A204.1 (cell line): ENCODE data around the gene CDH9.
"Not testable (repeated sequence)": the region's sequence is repeated elsewhere in the genome, so short reads cannot be mapped to it uniquely, and the experiment has no call there.

ENCODE experiments used
- FAIRE-seq: peaks from 2 replicates; lab custom pipeline; 2012; peaks lifted over from hg19 to GRCh38; lab: Jason Lieb, UNC

The CDH9 gene

GRCh38 chr5:26945901-26946300 lies 92.5 kb downstream of the CDH9 start:
- FAIRE-seq = no peak

GRCh38 chr5:26942481-26942880 lies 95.9 kb downstream of the CDH9 start:
- no peak for FAIRE-seq

GRCh38 chr5:26940994-26941393 lies 97.4 kb downstream of the CDH9 start:
- no peak for FAIRE-seq

- FAIRE-seq = peak; percentile 49
These were observed 106.1 kb downstream of the CDH9 start for GRCh38 chr5:26932238-26932637.

- no peak for FAIRE-seq
These were observed 116.9 kb downstream of the CDH9 start for GRCh38 chr5:26921439-26921838.

GRCh38 chr5:26903469-26903868 lies 134.9 kb downstream of the CDH9 start:
- no peak for FAIRE-seq

GRCh38 chr5:26894719-26895263 lies 143.6 kb downstream of the CDH9 start:
- peak; percentile 39 for FAIRE-seq

- no peak for FAIRE-seq
These were observed 145.3 kb downstream of the CDH9 start for GRCh38 chr5:26893078-26893477.

- no peak for FAIRE-seq
These were observed 148.6 kb downstream of the CDH9 start for GRCh38 chr5:26889815-26890214.

- no peak for FAIRE-seq
These were observed 153.9 kb downstream of the CDH9 start for GRCh38 chr5:26884481-26884880.

- FAIRE-seq = no peak
These were observed 155.0 kb downstream of the CDH9 start for GRCh38 chr5:26883375-26883774.

- no peak for FAIRE-seq
These were observed 156.5 kb downstream of the CDH9 start for GRCh38 chr5:26881901-26882300.

GRCh38 chr5:26877154-26877553 lies 161.2 kb downstream of the CDH9 start:
- no peak for FAIRE-seq

- FAIRE-seq = no peak
These were observed 166.0 kb downstream of the CDH9 start for GRCh38 chr5:26872337-26872736.

- no peak for FAIRE-seq
These were observed 168.6 kb downstream of the CDH9 start for GRCh38 chr5:26869781-26870180.

GRCh38 chr5:26868504-26868903 lies 169.9 kb downstream of the CDH9 start:
- no peak for FAIRE-seq

GRCh38 chr5:26864061-26864460 lies 174.3 kb downstream of the CDH9 start:
- peak; percentile 68 for FAIRE-seq

- no peak for FAIRE-seq
These were observed 182.1 kb downstream of the CDH9 start for GRCh38 chr5:26856238-26856637.

GRCh38 chr5:26852450-26852849 lies 185.9 kb downstream of the CDH9 start:
- not testable (repeated sequence) for FAIRE-seq

GRCh38 chr5:26847041-26847736 lies 191.2 kb downstream of the CDH9 start:
- FAIRE-seq = no peak

- no peak for FAIRE-seq
These were observed 194.7 kb downstream of the CDH9 start for GRCh38 chr5:26843677-26844076.

- FAIRE-seq = no peak
These were observed 204.8 kb downstream of the CDH9 start for GRCh38 chr5:26833596-26833995.
